SK-N-MC (cell line): Measurements from ENCODE around the gene ZNF775.

Source experiments
- EZH2 ChIP-seq: fragments of 200-600 bp; sonication (generic); IDR thresholded peaks from one replicate; pipeline ENCODE4 v1.6.1; 2017; ENCODE audit warnings: antibody characterized with exemption
- FOXP2 ChIP-seq: optimal IDR thresholded peaks from 2 replicates; pipeline ENCODE3; 2011; ENCODE audit warnings: mild to moderate bottlenecking, moderate library complexity; ENCODE audit not compliant: insufficient read depth; ENCODE audit errors: extremely low read length, control extremely low read depth
- POLR2AphosphoS5 ChIP-seq: IDR thresholded peaks from 2 replicates; pipeline ENCODE4 v1.6.1; 2012; ENCODE audit warnings: mild to moderate bottlenecking, low read depth, low read length, borderline replicate concordance

DNA sequence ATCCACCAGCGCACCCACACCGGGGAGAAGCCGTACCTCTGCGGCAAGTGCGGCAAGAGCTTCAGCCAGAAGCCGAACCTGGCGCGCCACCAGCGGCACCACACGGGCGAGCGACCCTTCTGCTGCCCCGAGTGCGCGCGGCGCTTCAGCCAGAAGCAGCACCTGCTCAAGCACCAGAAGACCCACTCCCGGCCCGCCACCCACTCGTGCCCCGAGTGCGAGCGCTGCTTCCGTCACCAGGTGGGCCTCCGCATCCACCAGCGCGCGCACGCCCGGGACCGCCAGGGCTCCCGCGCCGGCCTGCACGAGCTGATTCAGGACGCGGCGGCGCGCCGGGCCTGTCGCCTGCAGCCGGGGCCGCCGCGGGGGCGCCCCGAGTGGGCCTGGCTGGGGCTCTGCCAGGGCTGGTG, 17.7 kb downstream of the ZNF775 start:
- TF ChIP-seq POLR2AphosphoS5 (no peak), EZH2 (no peak), FOXP2 (no peak)
